ENCODE measurements around the gene BTG2. TPM values are rescaled to one million over a fixed set of nuclear protein-coding genes. Genes with fewer than 3 reads are reported as not detected.
"Not testable (repeated sequence)": the region's sequence is repeated elsewhere in the genome, so short reads cannot be mapped to it uniquely, and the experiment has no call there.

Gene BTG2
- total RNA-seq (2014; rRNA removed) (2.2 and 2.4 TPM in 2 replicates), Bru-seq, nascent RNA (percentile 42 among the genes with signal in this experiment), BruChase-seq, experiment 1, labeled RNA remaining after a 6-hour chase (percentile 21 among the genes with signal in this experiment), BruChase-seq, experiment 2, labeled RNA remaining after a 2-hour chase (percentile 43 among the genes with signal in this experiment)
- long read RNA-seq, partial matches to known transcripts = 0 of 4 reads
- long read RNA-seq, other reads (novel, unspliced or antisense) = 0 of 4 reads

GRCh38 chr1:203304919-203305808 is at the start of gene BTG2:
BTG2 (plus strand) TSS chr1:203305519; CDS start chr1:203305607, 88 bp downstream.
- DNase-seq (peak; percentile 85), ATAC-seq (peak; percentile 86)
- Histone ChIP-seq H3K79me2 (ENCODE audit: low read length) (no peaks in the 10 kb centered on the region), H3F3A (ENCODE audit: low read length, unreplicated experiment) (no peaks in the 10 kb centered on the region), H4K20me1 (ENCODE audit: low read length) (no peaks in the 10 kb centered on the region), H3K4me2 (ENCODE audit: low read length) (peak within 1 kb of the TSS; percentile 97), H3K27me3 (ENCODE audit: low read length) (peaks cover 11% of the 10 kb centered on the region; the same call in 1 of the 2 replicates), H3K27ac (ENCODE audit: low read length) (no peak within 1 kb of the TSS), H2AFZ (ENCODE audit: low read length) (peak within 1 kb of the TSS; percentile 97), H3K4me1 (ENCODE audit: insufficient read depth, low read length) (peaks cover 15% of the 10 kb centered on the region), H3K4me3 (ENCODE audit: low read length) (peak within 1 kb of the TSS; percentile 85), H3K9me2 (replicated peaks; ENCODE audit: low read length) (no peaks in the 10 kb centered on the region), H3K36me3 (ENCODE audit: low read depth, low read length) (no peaks in the 10 kb centered on the region), H3K9ac (ENCODE audit: low read length) (peak within 1 kb of the TSS; percentile 64), H3K9me3 (ENCODE audit: low read length) (no peaks in the 10 kb centered on the region)
- TF ChIP-seq EZH2phosphoT487 (IDR thresholded peaks at IDR 0.05; ENCODE audit: borderline replicate concordance, low read length) = no peak
- TF ChIP-seq EZH2 (IDR thresholded peaks at IDR 0.05; ENCODE audit: low read length, unreplicated experiment) = no peak
- CTCF ChIA-PET = interaction anchor here (0.6 kb wide), 2 partner anchors 32 to 1756 kb away, joined by 3 to 14 read pairs; no protein-coding TSS in a partner anchor
- intact Hi-C loops (cut with micrococcal nuclease) = no loop called here
- POLR2A ChIA-PET (ENCODE audit: unreplicated experiment) = interaction anchor here (0.5 kb wide), 1 partner anchor 28 kb away, joined by 4 read pairs; no protein-coding TSS in a partner anchor
- TSS peak; percentile 74 for BruUV-seq (replicated peaks)

GRCh38 chr1:203256636-203257035 is 48.7 kb upstream of the BTG2 start:
- DNase-seq; H4K20me1 ChIP-seq (ENCODE audit: low read length); H3K27ac ChIP-seq (ENCODE audit: low read length); H3K9me3 ChIP-seq (ENCODE audit: low read length); H3K79me2 ChIP-seq (ENCODE audit: low read length); H3K4me3 ChIP-seq (ENCODE audit: low read length); H3K9me2 ChIP-seq (replicated peaks; ENCODE audit: low read length); H3K36me3 ChIP-seq (ENCODE audit: low read depth, low read length); H3F3A ChIP-seq (ENCODE audit: low read length, unreplicated experiment); intact Hi-C loops (cut with micrococcal nuclease); ATAC-seq; CTCF ChIA-PET; POLR2A ChIA-PET (ENCODE audit: unreplicated experiment); H3K9ac ChIP-seq (ENCODE audit: low read length); H2AFZ ChIP-seq (ENCODE audit: low read length); H3K4me1 ChIP-seq (ENCODE audit: insufficient read depth, low read length); H3K4me2 ChIP-seq (ENCODE audit: low read length); BruUV-seq (replicated peaks): not testable (repeated sequence)
- peaks cover 38% of the 10 kb centered on the region for H3K27me3 ChIP-seq (ENCODE audit: low read length)

GRCh38 chr1:203263496-203263895 is 41.8 kb upstream of the BTG2 start:
- Histone ChIP-seq H3K79me2 (ENCODE audit: low read length) (no peaks in the 10 kb centered on the region), H2AFZ (ENCODE audit: low read length) (no peak overlapping the region), H3K4me1 (ENCODE audit: insufficient read depth, low read length) (peaks cover 3% of the 10 kb centered on the region; the same call in 1 of the 2 replicates), H3K9ac (ENCODE audit: low read length) (no peak overlapping the region), H3K4me3 (ENCODE audit: low read length) (no peak overlapping the region), H3K4me2 (ENCODE audit: low read length) (no peak overlapping the region), H3K27me3 (ENCODE audit: low read length) (peaks cover 16% of the 10 kb centered on the region; the same call in 1 of the 2 replicates), H3K36me3 (ENCODE audit: low read depth, low read length) (no peaks in the 10 kb centered on the region), H3K9me3 (ENCODE audit: low read length) (no peaks in the 10 kb centered on the region), H4K20me1 (ENCODE audit: low read length) (no peaks in the 10 kb centered on the region), H3F3A (ENCODE audit: low read length, unreplicated experiment) (no peaks in the 10 kb centered on the region), H3K9me2 (replicated peaks; ENCODE audit: low read length) (no peaks in the 10 kb centered on the region), H3K27ac (ENCODE audit: low read length) (no peak overlapping the region)
- no peak for ATAC-seq
- BruUV-seq (replicated peaks) = no TSS peak
- ChIA-PET POLR2A (ENCODE audit: unreplicated experiment) (no interaction called here), CTCF (no interaction called here)
- DNase-seq = no peak
- no peak for TF ChIP-seq CTCF (conservative IDR thresholded peaks at IDR 0.05; ENCODE audit: low read depth, low read length)
- no peak for TF ChIP-seq EZH2phosphoT487 (IDR thresholded peaks at IDR 0.05; ENCODE audit: borderline replicate concordance, low read length)
- no peak for TF ChIP-seq EZH2 (IDR thresholded peaks at IDR 0.05; ENCODE audit: low read length, unreplicated experiment)
- intact Hi-C loops (cut with micrococcal nuclease) = no loop called here

Data from PC-3 (cell line).